ENCODE data around the gene MIEF1. TPM values are rescaled to one million over a fixed set of nuclear protein-coding genes. Genes with fewer than 3 reads are reported as not detected.

MIEF1 gene
- total and polyA plus RNA-seq, 2 donors (not counting 1 experiment from before 2014, with no cell fraction given): 9.8 to 37.2 TPM

DNA sequence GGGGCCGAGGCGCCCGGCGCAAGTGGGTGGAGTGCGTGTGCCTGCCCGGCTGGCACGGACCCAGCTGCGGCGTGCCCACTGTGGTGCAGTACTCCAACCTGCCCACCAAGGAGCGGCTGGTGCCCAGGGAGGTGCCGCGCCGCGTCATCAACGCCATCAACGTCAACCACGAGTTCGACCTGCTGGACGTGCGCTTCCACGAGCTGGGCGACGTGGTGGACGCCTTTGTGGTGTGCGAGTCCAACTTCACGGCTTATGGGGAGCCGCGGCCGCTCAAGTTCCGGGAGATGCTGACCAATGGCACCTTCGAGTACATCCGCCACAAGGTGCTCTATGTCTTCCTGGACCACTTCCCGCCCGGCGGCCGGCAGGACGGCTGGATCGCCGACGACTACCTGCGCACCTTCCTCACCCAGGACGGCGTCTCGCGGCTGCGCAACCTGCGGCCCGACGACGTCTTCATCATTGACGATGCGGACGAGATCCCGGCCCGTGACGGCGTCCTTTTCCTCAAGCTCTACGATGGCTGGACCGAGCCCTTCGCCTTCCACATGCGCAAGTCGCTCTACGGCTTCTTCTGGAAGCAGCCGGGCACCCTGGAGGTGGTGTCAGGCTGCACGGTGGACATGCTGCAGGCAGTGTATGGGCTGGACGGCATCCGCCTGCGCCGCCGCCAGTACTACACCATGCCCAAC lies 14.1 kb upstream of the MIEF1 start:
- no peak overlapping the region for H3K4me3 ChIP-seq (ENCODE audit: control extremely low read depth in 1 of 5, extremely low read depth in 1 of 5, insufficient read depth in 1 of 5, low read depth in 2 of 5, low read length in 4 of 5)
- peaks cover 4 to 14% of the 10 kb centered on the region in 2 donors for H3K4me1 ChIP-seq (ENCODE audit: control insufficient read depth in 2 of 2, insufficient read depth in 2 of 2, low read length in 2 of 2)
- peaks cover 0 to 3% of the 10 kb centered on the region in 2 experiments for H3K36me3 ChIP-seq (replicated peaks in 1 of 2; ENCODE audit: control extremely low read depth in 1 of 2, control insufficient read depth in 1 of 2, extremely low read depth in 1 of 2, insufficient read depth in 2 of 2, low read length in 1 of 2)
- TF ChIP-seq, protein P1, sequence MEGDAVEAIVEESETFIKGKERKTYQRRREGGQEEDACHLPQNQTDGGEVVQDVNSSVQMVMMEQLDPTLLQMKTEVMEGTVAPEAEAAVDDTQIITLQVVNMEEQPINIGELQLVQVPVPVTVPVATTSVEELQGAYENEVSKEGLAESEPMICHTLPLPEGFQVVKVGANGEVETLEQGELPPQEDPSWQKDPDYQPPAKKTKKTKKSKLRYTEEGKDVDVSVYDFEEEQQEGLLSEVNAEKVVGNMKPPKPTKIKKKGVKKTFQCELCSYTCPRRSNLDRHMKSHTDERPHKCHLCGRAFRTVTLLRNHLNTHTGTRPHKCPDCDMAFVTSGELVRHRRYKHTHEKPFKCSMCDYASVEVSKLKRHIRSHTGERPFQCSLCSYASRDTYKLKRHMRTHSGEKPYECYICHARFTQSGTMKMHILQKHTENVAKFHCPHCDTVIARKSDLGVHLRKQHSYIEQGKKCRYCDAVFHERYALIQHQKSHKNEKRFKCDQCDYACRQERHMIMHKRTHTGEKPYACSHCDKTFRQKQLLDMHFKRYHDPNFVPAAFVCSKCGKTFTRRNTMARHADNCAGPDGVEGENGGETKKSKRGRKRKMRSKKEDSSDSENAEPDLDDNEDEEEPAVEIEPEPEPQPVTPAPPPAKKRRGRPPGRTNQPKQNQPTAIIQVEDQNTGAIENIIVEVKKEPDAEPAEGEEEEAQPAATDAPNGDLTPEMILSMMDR (IDR thresholded peaks at IDR 0.05): no peak
- TF ChIP-seq EZH2 (IDR thresholded peaks at IDR 0.05; ENCODE audit: borderline replicate concordance, insufficient read depth, low read depth, low read length, poor library complexity, severe bottlenecking): no peak
- 98% methylated on average over 70 of the region's 70 CpGs for WGBS (ENCODE audit: insufficient coverage)
- Mint-ChIP-seq H3K27ac (peak overlapping the region; percentile 70), H3K4me1 (peaks cover 16% of the 10 kb centered on the region), H3K4me3 (no peak overlapping the region), H3K27me3 (no peaks in the 10 kb centered on the region), H3K9me3 (ENCODE audit: insufficient read depth) (no peaks in the 10 kb centered on the region)
- H3K27ac ChIP-seq (ENCODE audit: low read length in 2 of 2): no peak overlapping the region
- no peaks in the 10 kb centered on the region for H4K20me1 ChIP-seq (ENCODE audit: control insufficient read depth, insufficient read depth, low read length, poor library complexity, severe bottlenecking)
- no peak for DNase-seq
- no peak overlapping the region for H2AFZ ChIP-seq (ENCODE audit: insufficient read depth, low read depth, low read length, poor library complexity, severe bottlenecking)
- no peaks in the 10 kb centered on the region for H3K79me2 ChIP-seq (ENCODE audit: control insufficient read depth, insufficient read depth, low read length)
- intact Hi-C loops (cut with micrococcal nuclease): no loop called here
- POLR2A ChIA-PET: interaction anchor here (0.6 kb wide), 1 partner anchor 1103 kb away, joined by 5 read pairs; no protein-coding TSS in a partner anchor
- no peak overlapping the region for H3K9ac ChIP-seq (ENCODE audit: low read length)
- no peak overlapping the region for H3K4me2 ChIP-seq (replicated peaks; ENCODE audit: low read depth, low read length, poor library complexity, severe bottlenecking)
- no peaks in the 10 kb centered on the region for H3K9me3 ChIP-seq (ENCODE audit: control extremely low read depth in 1 of 3, control insufficient read depth in 2 of 3, insufficient read depth in 1 of 3, low read length in 2 of 3)
- no peak for ATAC-seq (ENCODE audit: low read depth)
- H3K27me3 ChIP-seq (replicated peaks in 1 of 4; ENCODE audit: control extremely low read depth in 1 of 4, control insufficient read depth in 3 of 4, insufficient read depth in 4 of 4, low read length in 3 of 4): no peaks in the 10 kb centered on the region
- CTCF ChIA-PET: no interaction called here

DNA sequence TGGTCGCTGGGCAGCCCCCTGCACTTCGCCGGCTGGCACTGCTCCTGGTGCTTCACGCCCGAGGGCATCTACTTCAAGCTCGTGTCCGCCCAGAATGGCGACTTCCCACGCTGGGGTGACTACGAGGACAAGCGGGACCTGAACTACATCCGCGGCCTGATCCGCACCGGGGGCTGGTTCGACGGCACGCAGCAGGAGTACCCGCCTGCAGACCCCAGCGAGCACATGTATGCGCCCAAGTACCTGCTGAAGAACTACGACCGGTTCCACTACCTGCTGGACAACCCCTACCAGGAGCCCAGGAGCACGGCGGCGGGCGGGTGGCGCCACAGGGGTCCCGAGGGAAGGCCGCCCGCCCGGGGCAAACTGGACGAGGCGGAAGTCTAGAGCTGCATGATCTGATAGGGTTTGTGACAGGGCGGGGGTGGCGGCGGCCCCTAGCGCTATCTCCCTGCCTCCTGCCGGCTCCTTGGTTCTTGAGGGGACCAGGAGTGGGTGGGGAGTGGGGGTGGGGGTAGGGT lies 13.5 kb upstream of the MIEF1 start:
- peaks cover 0 to 3% of the 10 kb centered on the region in 2 experiments for H3K36me3 ChIP-seq (replicated peaks in 1 of 2; ENCODE audit: control extremely low read depth in 1 of 2, control insufficient read depth in 1 of 2, extremely low read depth in 1 of 2, insufficient read depth in 2 of 2, low read length in 1 of 2)
- H3K27me3 Mint-ChIP-seq: no peaks in the 10 kb centered on the region
- no peak overlapping the region for H3K27ac ChIP-seq (ENCODE audit: low read length in 2 of 2)
- no peak overlapping the region for H3K4me3 Mint-ChIP-seq
- peaks cover 4 to 14% of the 10 kb centered on the region in 2 donors for H3K4me1 ChIP-seq (ENCODE audit: control insufficient read depth in 2 of 2, insufficient read depth in 2 of 2, low read length in 2 of 2)
- no peaks in the 10 kb centered on the region for H3K79me2 ChIP-seq (ENCODE audit: control insufficient read depth, insufficient read depth, low read length)
- no peaks in the 10 kb centered on the region for H3K27me3 ChIP-seq (replicated peaks in 1 of 4; ENCODE audit: control extremely low read depth in 1 of 4, control insufficient read depth in 3 of 4, insufficient read depth in 4 of 4, low read length in 3 of 4)
- ChIA-PET POLR2A (no interaction called here), CTCF (interaction anchor here (2.4 kb wide), 1 partner anchor 9 kb away, joined by 7 read pairs; no protein-coding TSS in a partner anchor)
- no peak for TF ChIP-seq EZH2 (IDR thresholded peaks at IDR 0.05; ENCODE audit: borderline replicate concordance, insufficient read depth, low read depth, low read length, poor library complexity, severe bottlenecking)
- TF ChIP-seq, protein P1 (IDR thresholded peaks at IDR 0.05): no peak
- H3K9me3 Mint-ChIP-seq (ENCODE audit: insufficient read depth): no peaks in the 10 kb centered on the region
- H3K4me1 Mint-ChIP-seq: peaks cover 21% of the 10 kb centered on the region
- 96% methylated on average over 38 of the region's 39 CpGs for WGBS (ENCODE audit: insufficient coverage)
- no peaks in the 10 kb centered on the region for H3K9me3 ChIP-seq (ENCODE audit: control extremely low read depth in 1 of 3, control insufficient read depth in 2 of 3, insufficient read depth in 1 of 3, low read length in 2 of 3)
- intact Hi-C loops (cut with micrococcal nuclease): no loop called here
- peak overlapping the region; percentile 70 for H3K27ac Mint-ChIP-seq
- H3K4me3 ChIP-seq (ENCODE audit: control extremely low read depth in 1 of 5, extremely low read depth in 1 of 5, insufficient read depth in 1 of 5, low read depth in 2 of 5, low read length in 4 of 5): no peak overlapping the region
- no peak overlapping the region for H3K9ac ChIP-seq (ENCODE audit: low read length)
- DNase-seq (no peak), ATAC-seq (ENCODE audit: low read depth) (no peak)
- no peaks in the 10 kb centered on the region for H4K20me1 ChIP-seq (ENCODE audit: control insufficient read depth, insufficient read depth, low read length, poor library complexity, severe bottlenecking)
- no peak overlapping the region for H3K4me2 ChIP-seq (replicated peaks; ENCODE audit: low read depth, low read length, poor library complexity, severe bottlenecking)
- no peak overlapping the region for H2AFZ ChIP-seq (ENCODE audit: insufficient read depth, low read depth, low read length, poor library complexity, severe bottlenecking)

Data from B cell (primary cell).